ENCODE measurements around the gene ZFP36L1.

- no peak for TF ChIP-seq EP300 (IDR thresholded peaks at IDR 0.05)
- TF ChIP-seq POLR2A (IDR thresholded peaks at IDR 0.05) = no peak
- TF ChIP-seq, protein P1, sequence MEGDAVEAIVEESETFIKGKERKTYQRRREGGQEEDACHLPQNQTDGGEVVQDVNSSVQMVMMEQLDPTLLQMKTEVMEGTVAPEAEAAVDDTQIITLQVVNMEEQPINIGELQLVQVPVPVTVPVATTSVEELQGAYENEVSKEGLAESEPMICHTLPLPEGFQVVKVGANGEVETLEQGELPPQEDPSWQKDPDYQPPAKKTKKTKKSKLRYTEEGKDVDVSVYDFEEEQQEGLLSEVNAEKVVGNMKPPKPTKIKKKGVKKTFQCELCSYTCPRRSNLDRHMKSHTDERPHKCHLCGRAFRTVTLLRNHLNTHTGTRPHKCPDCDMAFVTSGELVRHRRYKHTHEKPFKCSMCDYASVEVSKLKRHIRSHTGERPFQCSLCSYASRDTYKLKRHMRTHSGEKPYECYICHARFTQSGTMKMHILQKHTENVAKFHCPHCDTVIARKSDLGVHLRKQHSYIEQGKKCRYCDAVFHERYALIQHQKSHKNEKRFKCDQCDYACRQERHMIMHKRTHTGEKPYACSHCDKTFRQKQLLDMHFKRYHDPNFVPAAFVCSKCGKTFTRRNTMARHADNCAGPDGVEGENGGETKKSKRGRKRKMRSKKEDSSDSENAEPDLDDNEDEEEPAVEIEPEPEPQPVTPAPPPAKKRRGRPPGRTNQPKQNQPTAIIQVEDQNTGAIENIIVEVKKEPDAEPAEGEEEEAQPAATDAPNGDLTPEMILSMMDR (IDR thresholded peaks at IDR 0.05) = no peak
- no peak for TF ChIP-seq POLR2AphosphoS5 (IDR thresholded peaks at IDR 0.05)
Measured at GRCh38 chr14:68774771-68775613, 17.9 kb downstream of the ZFP36L1 start.
